Pancreas (tissue), 10 donors: ENCODE data around the gene PTPRM. TPM values are rescaled to one million over a fixed set of nuclear protein-coding genes. Genes with fewer than 3 reads are reported as not detected.

ENCODE experiments used
- ATAC-seq, 4 donors: fragments of 200-7000 bp; cut with Tn5 transposase; one replicate each; pipeline versions ENCODE4 v1.8.0 to v1.9.1; 2020; ENCODE audit warnings: mild to moderate bottlenecking in 4 of 4, moderate library complexity in 4 of 4
- DNase-seq, 6 donors: peaks; one replicate each; pipeline ENCODE4 v3.0.0-alpha.2; 2020
- FAIRE-seq: peaks from 2 replicates; lab custom pipeline; 2012; peaks lifted over from hg19 to GRCh38; lab: Jason Lieb, UNC
- H3K27ac ChIP-seq, 4 donors: fragments of 200-600 bp; sonication (generic); 1 replicate in 3 of 4; 2 replicates in 1 of 4; pipeline versions ENCODE4 v1.5.0 to v1.8.0; 2020
- H3K27me3 ChIP-seq, 4 donors: fragments of 200-600 bp; one replicate each; pipeline ENCODE4 v1.8.0; 2021
- H3K36me3 ChIP-seq, 3 donors: fragments of 200-600 bp; sonication (generic) in 1 of 3; one replicate each; pipeline versions ENCODE4 v1.5.0 to v1.8.0; 2020 to 2021
- H3K4me1 ChIP-seq, 3 donors: fragments of 200-600 bp; one replicate each; pipeline ENCODE4 v1.8.0; 2021
- H3K4me3 ChIP-seq, 4 donors: fragments of 200-600 bp; sonication (generic) in 2 of 4; one replicate each; pipeline versions ENCODE4 v1.5.0 to v1.8.0; 2020 to 2021
- H3K9me3 ChIP-seq, 4 donors: fragments of 200-600 bp; one replicate each; pipeline ENCODE4 v1.8.0; 2021
- CTCF ChIP-seq, 4 donors: fragments of 200-600 bp; sonication (generic) in 3 of 4; IDR thresholded peaks; one replicate each; pipeline versions ENCODE4 v1.5.0 to v1.8.0; 2021; ENCODE audit warnings: antibody characterized with exemption in 4 of 4
- WGBS, 2 donors: extraction: QIAGEN DNeasy Blood & Tissue Kit; methylation state at CpG; one replicate each; pipeline ENCODE4 v1.1.7; 2013; 5-methylcytosine and 5-hydroxymethylcytosine counted together
- intact Hi-C, 3 donors: fragments of 100-400 bp; cut with DNase I; formaldehyde crosslinking; loops; one replicate each; pipeline versions ENCODE4 v1.11.1 to v1.14.2; 2022
- polyA plus RNA-seq, 2 donors: library from polyadenylated mRNA; stranded (reverse); fragments of 200-250 nt; gene quantifications; one replicate each; pipeline ENCODE4 v1.2.3, GENCODE V29; 2013
- total RNA-seq, 6 donors: library from RNA; stranded (reverse); fragmentation: NEBNext Ultra II Directional in 4 of 6; extraction: Animal tissue kit (Norgen Biotek cat#: 25700) in 4 of 6; gene quantifications; one replicate each; pipeline versions ENCODE4 v1.2.1 to v1.2.4, GENCODE V29; 2021 to 2023
- donor health status: healthy with polysubstance abuse.
- donor health status: DM: no; HTN: no; CAD: no; lungs with moderate emphysema.
- donor health status: DM: no; HTN: no; CAD: no.
- donor health status: control.
- donor health status: control.
- donor health status: Bipolar disorder and iron deficiency.
- donor health status: DM: yes; HTN: yes; CAD: no.
- donor health status: DM: no; HTN: no; CAD: no.
- donor health status: DM: no; HTN: no; CAD: no.
- donor health status: DM: yes; HTN: yes; CAD: no.

The PTPRM gene
- total and polyA plus RNA-seq, 8 donors = 14.5 to 50.7 (median 19.7) TPM

- Histone ChIP-seq H3K9me3 (no peaks in the 10 kb centered on the region), H3K4me3 (no peak overlapping the region), H3K4me1 (no peaks in the 10 kb centered on the region), H3K27me3 (no peaks in the 10 kb centered on the region), H3K36me3 (peaks cover 0 to 18% (median 0%) of the 10 kb centered on the region in 3 donors), H3K27ac (no peak overlapping the region)
- ATAC-seq (no peak), DNase-seq (no peak), FAIRE-seq (no peak)
- no peak for TF ChIP-seq CTCF (IDR thresholded peaks at IDR 0.05)
- intact Hi-C loops = loop anchor here in 1 of 3 donors (10.0 kb wide), 2 partner anchors 297 to 1107 kb away; no protein-coding TSS in a partner anchor
- 90 to 91% methylated on average over 9 of the region's 9 CpGs for WGBS, 2 donors
These were observed 814.8 kb downstream of the PTPRM start for GRCh38 chr18:8381821-8382459.

GRCh38 chr18:8385400-8385799 lies 818.3 kb downstream of the PTPRM start:
- intact Hi-C loops = loop anchor here in 1 of 3 donors (10.0 kb wide), 2 partner anchors 301 to 1111 kb away; no protein-coding TSS in a partner anchor
- no peak for ATAC-seq
- H3K4me1 ChIP-seq = no peaks in the 10 kb centered on the region
- TF ChIP-seq CTCF (IDR thresholded peaks at IDR 0.05) = no peak
- no peak for DNase-seq
- peaks cover 0 to 8% (median 0%) of the 10 kb centered on the region in 3 donors for H3K36me3 ChIP-seq
- 90 to 92% methylated on average over 4 of the region's 4 CpGs for WGBS, 2 donors
- H3K27ac ChIP-seq = no peak overlapping the region
- H3K9me3 ChIP-seq = no peaks in the 10 kb centered on the region
- H3K27me3 ChIP-seq = no peaks in the 10 kb centered on the region
- H3K4me3 ChIP-seq = no peak overlapping the region
- FAIRE-seq = no peak

GRCh38 chr18:8386669-8387380 lies 819.7 kb downstream of the PTPRM start:
- DNase-seq (no peak), ATAC-seq (no peak), FAIRE-seq (no peak)
- 84% methylated on average over 12 to 13 of the region's 13 CpGs for WGBS, 2 donors
- Histone ChIP-seq H3K4me1 (peaks cover 0 to 4% (median 0%) of the 10 kb centered on the region in 3 donors), H3K4me3 (no peak overlapping the region), H3K36me3 (peaks cover 0 to 8% (median 0%) of the 10 kb centered on the region in 3 donors), H3K27ac (no peak overlapping the region), H3K9me3 (no peaks in the 10 kb centered on the region), H3K27me3 (no peaks in the 10 kb centered on the region)
- no peak for TF ChIP-seq CTCF (IDR thresholded peaks at IDR 0.05)
- intact Hi-C loops = loop anchor here in 1 of 3 donors (10.0 kb wide), 2 partner anchors 302 to 1112 kb away; no protein-coding TSS in a partner anchor

- no peak for FAIRE-seq
- peak; percentile 74 to 94 (median 92) for ATAC-seq
- Histone ChIP-seq H3K4me1 (peaks cover 0 to 4% (median 0%) of the 10 kb centered on the region in 3 donors), H3K27ac (no peak overlapping the region), H3K9me3 (no peaks in the 10 kb centered on the region), H3K36me3 (peaks cover 0 to 11% (median 0%) of the 10 kb centered on the region in 3 donors), H3K27me3 (no peaks in the 10 kb centered on the region), H3K4me3 (no peak overlapping the region)
- DNase-seq = peak in 5 of 6 donors; percentile 45 to 84 (median 67)
- WGBS, 2 donors = 68 to 72% methylated on average over 14 of the region's 14 CpGs
- TF ChIP-seq CTCF (IDR thresholded peaks at IDR 0.05) = peak; percentile 62 to 69 (median 67)
- intact Hi-C loops = loop anchor here in 1 of 3 donors (10.0 kb wide), 2 partner anchors 305 to 1115 kb away; no protein-coding TSS in a partner anchor
These were observed 822.5 kb downstream of the PTPRM start for GRCh38 chr18:8389391-8390340.
